SK-N-SH (cell line): ENCODE measurements around the gene DUSP3. TPM values are rescaled to one million over a fixed set of nuclear protein-coding genes. Genes with fewer than 3 reads are reported as not detected.

ENCODE experiments used
- CTCF ChIA-PET: fragments of 300-600, 350-600 bp; formaldehyde crosslinking; extraction: SDS; loops from one replicate; lab custom pipeline; 2021; lab: Yijun Ruan, JAX
- POLR2A ChIA-PET: fragments of 350-600 bp; sonication (Branson Sonifier 250); formaldehyde crosslinking; extraction: SDS; loops from one replicate; lab custom pipeline; 2020; ENCODE audit warnings: antibody characterized with exemption, inconsistent platforms; lab: Yijun Ruan, JAX
- DNase-seq: peaks from one replicate; pipeline ENCODE4 v3.0.0; 2012
- H2AFZ ChIP-seq: fragments of 200-600 bp; sonication (generic); 2 replicates; pipeline ENCODE4 v1.8.1; 2016; ENCODE audit warnings: antibody characterized with exemption, mild to moderate bottlenecking, low read depth
- H3F3A ChIP-seq: fragments of 200-600 bp; sonication (generic); replicated peaks from 2 replicates; pipeline ENCODE3; 2016; ENCODE audit warnings: antibody characterized with exemption, mild to moderate bottlenecking; ENCODE audit not compliant: insufficient read depth
- H3K27ac ChIP-seq, 2 experiments: fragments of 200-500 bp in 1 of 2; fragments of 200-600 bp in 1 of 2; sonication (Bioruptor generic) in 1 of 2; sonication (generic), shearing (Covaris generic) in 1 of 2; 2 replicates each; pipeline versions ENCODE4 v1.5.1 to v1.6.1; 2014 to 2016; ENCODE audit warnings: low read depth in 2 of 2, inconsistent platforms in 1 of 2, low read length in 1 of 2, mild to moderate bottlenecking in 1 of 2, mixed read lengths in 1 of 2
- H3K27me3 ChIP-seq: fragments of 200-600 bp; sonication (generic), shearing (Covaris generic); 2 replicates; pipeline ENCODE4 v1.6.1; 2016; ENCODE audit warnings: mixed run types; ENCODE audit not compliant: insufficient read depth
- H3K36me3 ChIP-seq, 2 experiments: fragments of 200-500 bp in 1 of 2; fragments of 200-600 bp in 1 of 2; sonication (Bioruptor generic) in 1 of 2; sonication (generic) in 1 of 2; replicated peaks in 1 of 2; 2 replicates each; pipeline versions ENCODE3 to v1.5.1; 2014 to 2016; ENCODE audit warnings: low read length in 1 of 2, mild to moderate bottlenecking in 1 of 2; ENCODE audit not compliant: insufficient read depth in 2 of 2, control insufficient read depth in 1 of 2
- H3K4me1 ChIP-seq, 2 experiments: fragments of 200-500 bp in 1 of 2; fragments of 200-600 bp in 1 of 2; sonication (Bioruptor generic) in 1 of 2; sonication (generic), shearing (Covaris generic) in 1 of 2; 2 replicates each; pipeline versions ENCODE4 v1.5.1 to v1.6.1; 2014 to 2016; ENCODE audit warnings: low read depth in 1 of 2, low read length in 1 of 2, mixed run types in 1 of 2; ENCODE audit not compliant: insufficient read depth in 2 of 2, control insufficient read depth in 1 of 2
- H3K4me2 ChIP-seq: fragments of 200-600 bp; sonication (generic), shearing (Covaris generic); 2 replicates; pipeline ENCODE4 v1.6.1; 2017; ENCODE audit warnings: mixed run types
- H3K4me3 ChIP-seq, 2 experiments: fragments of 200-500 bp in 1 of 2; fragments of 200-600 bp in 1 of 2; sonication (Bioruptor generic) in 1 of 2; sonication (generic), shearing (Covaris generic) in 1 of 2; 2 replicates each; pipeline versions ENCODE4 v1.5.1 to v1.8.1; 2014 to 2016; ENCODE audit warnings: low read depth in 2 of 2, inconsistent platforms in 1 of 2, low read length in 1 of 2, mild to moderate bottlenecking in 1 of 2, mixed read lengths in 1 of 2, moderate library complexity in 1 of 2
- H3K79me2 ChIP-seq: fragments of 200-600 bp; sonication (generic); 2 replicates; pipeline ENCODE4 v1.8.1; 2017; ENCODE audit warnings: mild to moderate bottlenecking; ENCODE audit not compliant: insufficient read depth
- H3K9ac ChIP-seq: fragments of 200-600 bp; sonication (generic); 2 replicates; pipeline ENCODE4 v1.6.1; 2017; ENCODE audit warnings: mixed run types
- H3K9me2 ChIP-seq: fragments of 200-600 bp; sonication (generic); 2 replicates; pipeline ENCODE4 v1.6.1; 2017; ENCODE audit warnings: mixed run types
- H3K9me3 ChIP-seq: fragments of 200-600 bp; sonication (generic); 2 replicates; pipeline ENCODE4 v1.6.1; 2017; ENCODE audit warnings: mixed run types, mild to moderate bottlenecking, moderate library complexity
- H4K20me1 ChIP-seq: fragments of 200-600 bp; sonication (generic); 2 replicates; pipeline ENCODE4 v1.6.1; 2017; ENCODE audit warnings: mild to moderate bottlenecking, mixed run types; ENCODE audit not compliant: insufficient read depth
- CHD2 ChIP-seq: fragments of 150-350 bp; IDR thresholded peaks from 2 replicates; pipeline ENCODE4 v1.6.1; 2018; ENCODE audit warnings: low read length; ENCODE audit not compliant: partially characterized antibody
- EP300 ChIP-seq, 2 experiments: IDR thresholded peaks; 2 replicates each; pipeline versions ENCODE4 v1.4.0 to v1.6.1; 2012; ENCODE audit warnings: borderline replicate concordance in 1 of 2, low read depth in 1 of 2, low read length in 1 of 2
- EZH2phosphoT487 ChIP-seq: fragments of 200-600 bp; sonication (generic); IDR thresholded peaks from 2 replicates; pipeline ENCODE4 v1.6.1; 2017; ENCODE audit warnings: low read depth, mixed run types, mild to moderate bottlenecking, antibody characterized with exemption, moderate library complexity, borderline replicate concordance
- MEF2A ChIP-seq: IDR thresholded peaks from 2 replicates; pipeline ENCODE4 v1.4.0; 2012; ENCODE audit warnings: low read depth, borderline replicate concordance
- NFIC ChIP-seq: IDR thresholded peaks from 2 replicates; pipeline ENCODE4 v1.4.0; 2012; ENCODE audit warnings: borderline replicate concordance
- NRF1 ChIP-seq: IDR thresholded peaks from 2 replicates; pipeline ENCODE4 v1.6.1; 2012; ENCODE audit warnings: low read depth, mild to moderate bottlenecking, low read length
- RAD21 ChIP-seq: IDR thresholded peaks from 2 replicates; pipeline ENCODE4 v1.6.1; 2012; ENCODE audit warnings: mild to moderate bottlenecking, low read length
- RFX5 ChIP-seq: IDR thresholded peaks from 2 replicates; pipeline ENCODE4 v1.6.1; 2012; ENCODE audit warnings: mild to moderate bottlenecking, improper control_type of control experiment, low read length
- TAF1 ChIP-seq: IDR thresholded peaks from 2 replicates; pipeline ENCODE4 v1.6.1; 2012; ENCODE audit warnings: low read depth, mild to moderate bottlenecking, low read length, moderate library complexity, borderline replicate concordance
- TCF12 ChIP-seq: IDR thresholded peaks from 2 replicates; pipeline ENCODE4 v1.4.0; 2012
- TEAD4 ChIP-seq: IDR thresholded peaks from 2 replicates; pipeline ENCODE4 v1.4.0; 2012; ENCODE audit warnings: mild to moderate bottlenecking, borderline replicate concordance; ENCODE audit not compliant: insufficient read depth
- whole genome bisulfite sequencing: methylation state at CpG from one replicate; pipeline ENCODE4 v1.1.6; 2017; ENCODE audit warnings: low lambda C conversion rate; 5-methylcytosine and 5-hydroxymethylcytosine counted together
- polyA plus RNA-seq, 3 experiments: library from polyadenylated mRNA; depleted of rRNA; stranded (reverse); fragments of >200 nt; gene quantifications; 2 replicates each; pipeline ENCODE4 v1.2.3, GENCODE V29; 2012
- TF ChIP-seq, protein P1 (sequence below): IDR thresholded peaks from 2 replicates; pipeline ENCODE4 v1.4.0; 2012; ENCODE audit warnings: low read depth
- TF ChIP-seq, protein P2 (sequence below): fragments of 150-350 bp; IDR thresholded peaks from 2 replicates; pipeline ENCODE4 v1.6.1; 2017; ENCODE audit warnings: antibody characterized with exemption, low read length, low read depth, borderline replicate concordance
- TF ChIP-seq, protein P3 (sequence below): IDR thresholded peaks from 2 replicates; pipeline ENCODE4 v1.4.0; 2012; ENCODE audit warnings: low read depth, borderline replicate concordance
- TF ChIP-seq, protein P4 (sequence below): IDR thresholded peaks from 2 replicates; pipeline ENCODE4 v1.6.1; 2012; ENCODE audit warnings: mild to moderate bottlenecking, low read depth, low read length, moderate library complexity
- TF ChIP-seq, protein P5 (sequence below): IDR thresholded peaks from 2 replicates; pipeline ENCODE4 v1.4.0; 2012; ENCODE audit warnings: low read depth, borderline replicate concordance

DUSP3 gene
- polyA plus RNA-seq, 1 of the 3 experiments (the other 2 are of a cell fraction): 31.5 TPM

DNA sequence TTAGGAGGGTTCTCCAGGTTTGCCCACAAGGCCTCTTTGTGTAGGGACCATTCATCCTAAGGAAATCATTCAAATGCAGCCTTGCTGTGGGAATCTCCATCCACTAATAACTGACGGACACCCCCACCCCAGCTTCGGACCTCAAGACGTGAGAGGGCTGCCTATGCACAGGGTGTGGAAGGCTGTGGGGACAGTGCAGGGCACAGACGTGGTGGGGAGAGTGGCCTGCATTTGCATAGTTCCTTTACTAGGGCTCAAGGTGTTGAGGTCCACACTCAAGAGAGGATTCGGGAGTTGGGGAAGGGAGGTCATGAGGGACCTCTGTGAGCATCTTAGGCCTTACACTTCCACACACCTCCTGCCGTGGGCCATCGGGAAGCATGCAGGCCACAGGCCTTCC is 9.8 kb downstream of the DUSP3 start:
- Histone ChIP-seq H3F3A (peaks cover 25% of the 10 kb centered on the region), H3K9ac (no peak overlapping the region), H3K27me3 (no peaks in the 10 kb centered on the region), H2AFZ (no peak overlapping the region), H3K4me2 (no peak overlapping the region), H3K9me3 (no peaks in the 10 kb centered on the region), H3K27ac (no peak overlapping the region), H3K4me1 (no peaks in the 10 kb centered on the region), H3K79me2 (peaks cover 6% of the 10 kb centered on the region; the same call in 1 of the 2 replicates), H3K4me3 (no peak overlapping the region), H4K20me1 (no peaks in the 10 kb centered on the region), H3K36me3 (peaks cover 32 to 50% of the 10 kb centered on the region in 2 experiments), H3K9me2 (no peaks in the 10 kb centered on the region)
- ChIA-PET CTCF (interaction anchor here (0.6 to 3.2 kb wide), 4 partner anchors 9 to 190 kb away, joined by 3 to 19 read pairs (median 3); no protein-coding TSS in a partner anchor), POLR2A (interaction anchor here (1.5 kb wide), 1 partner anchor 77 kb away, joined by 4 read pairs; no protein-coding TSS in a partner anchor)
- 95% methylated on average over 7 of the region's 7 CpGs for WGBS
- TF ChIP-seq, protein P1, sequence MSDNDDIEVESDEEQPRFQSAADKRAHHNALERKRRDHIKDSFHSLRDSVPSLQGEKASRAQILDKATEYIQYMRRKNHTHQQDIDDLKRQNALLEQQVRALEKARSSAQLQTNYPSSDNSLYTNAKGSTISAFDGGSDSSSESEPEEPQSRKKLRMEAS: no peak
- TF ChIP-seq TCF12: no peak
- TF ChIP-seq, protein P2, sequence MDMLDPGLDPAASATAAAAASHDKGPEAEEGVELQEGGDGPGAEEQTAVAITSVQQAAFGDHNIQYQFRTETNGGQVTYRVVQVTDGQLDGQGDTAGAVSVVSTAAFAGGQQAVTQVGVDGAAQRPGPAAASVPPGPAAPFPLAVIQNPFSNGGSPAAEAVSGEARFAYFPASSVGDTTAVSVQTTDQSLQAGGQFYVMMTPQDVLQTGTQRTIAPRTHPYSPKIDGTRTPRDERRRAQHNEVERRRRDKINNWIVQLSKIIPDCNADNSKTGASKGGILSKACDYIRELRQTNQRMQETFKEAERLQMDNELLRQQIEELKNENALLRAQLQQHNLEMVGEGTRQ: no peak
- TF ChIP-seq CHD2: no peak
- DNase-seq: no peak

DNA sequence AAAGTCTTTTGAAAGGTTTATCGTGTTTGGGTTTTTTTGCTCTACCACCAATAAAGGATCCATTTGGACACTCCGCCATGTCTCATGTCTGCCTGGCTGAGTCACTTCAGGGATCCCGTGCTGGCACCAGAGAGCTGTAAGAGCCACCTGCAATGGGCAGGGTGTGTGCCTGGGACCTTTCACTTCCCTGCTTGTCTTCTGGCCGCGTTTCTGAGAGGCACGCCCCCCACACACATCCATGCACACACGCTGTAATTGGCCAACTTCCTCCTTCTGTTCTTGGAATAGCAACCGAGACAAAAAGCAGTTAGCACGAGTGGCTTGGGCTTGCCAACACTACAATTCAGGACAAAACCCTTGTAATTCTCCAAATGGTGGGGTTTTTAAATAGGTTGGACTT is 10.4 kb downstream of the DUSP3 start:
- H3K9ac ChIP-seq: no peak overlapping the region
- ChIA-PET CTCF (interaction anchor here (0.6 to 3.3 kb wide), 7 partner anchors 8 to 191 kb away, joined by 3 to 59 read pairs (median 6); partner anchors contain the start of genes CFAP97D1 and DUSP3), POLR2A (interaction anchor here (1.5 kb wide), 1 partner anchor 78 kb away, joined by 4 read pairs; no protein-coding TSS in a partner anchor)
- 87% methylated on average over 9 of the region's 9 CpGs for WGBS
- no peak for TF ChIP-seq TEAD4
- TF ChIP-seq CHD2: no peak
- no peak for TF ChIP-seq RAD21
- no peak for TF ChIP-seq RFX5
- TF ChIP-seq MEF2A: no peak
- TF ChIP-seq, protein P2: no peak
- no peak for TF ChIP-seq NFIC
- no peak for TF ChIP-seq TCF12
- TF ChIP-seq, protein P3, sequence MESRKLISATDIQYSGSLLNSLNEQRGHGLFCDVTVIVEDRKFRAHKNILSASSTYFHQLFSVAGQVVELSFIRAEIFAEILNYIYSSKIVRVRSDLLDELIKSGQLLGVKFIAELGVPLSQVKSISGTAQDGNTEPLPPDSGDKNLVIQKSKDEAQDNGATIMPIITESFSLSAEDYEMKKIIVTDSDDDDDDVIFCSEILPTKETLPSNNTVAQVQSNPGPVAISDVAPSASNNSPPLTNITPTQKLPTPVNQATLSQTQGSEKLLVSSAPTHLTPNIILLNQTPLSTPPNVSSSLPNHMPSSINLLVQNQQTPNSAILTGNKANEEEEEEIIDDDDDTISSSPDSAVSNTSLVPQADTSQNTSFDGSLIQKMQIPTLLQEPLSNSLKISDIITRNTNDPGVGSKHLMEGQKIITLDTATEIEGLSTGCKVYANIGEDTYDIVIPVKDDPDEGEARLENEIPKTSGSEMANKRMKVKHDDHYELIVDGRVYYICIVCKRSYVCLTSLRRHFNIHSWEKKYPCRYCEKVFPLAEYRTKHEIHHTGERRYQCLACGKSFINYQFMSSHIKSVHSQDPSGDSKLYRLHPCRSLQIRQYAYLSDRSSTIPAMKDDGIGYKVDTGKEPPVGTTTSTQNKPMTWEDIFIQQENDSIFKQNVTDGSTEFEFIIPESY: no peak
- no peak for TF ChIP-seq EZH2phosphoT487
- TF ChIP-seq EP300 (IDR thresholded peaks at IDR 0.05; ENCODE audit: borderline replicate concordance in 1 of 2, low read depth in 1 of 2, low read length in 1 of 2): no peak
- TF ChIP-seq, protein P4, sequence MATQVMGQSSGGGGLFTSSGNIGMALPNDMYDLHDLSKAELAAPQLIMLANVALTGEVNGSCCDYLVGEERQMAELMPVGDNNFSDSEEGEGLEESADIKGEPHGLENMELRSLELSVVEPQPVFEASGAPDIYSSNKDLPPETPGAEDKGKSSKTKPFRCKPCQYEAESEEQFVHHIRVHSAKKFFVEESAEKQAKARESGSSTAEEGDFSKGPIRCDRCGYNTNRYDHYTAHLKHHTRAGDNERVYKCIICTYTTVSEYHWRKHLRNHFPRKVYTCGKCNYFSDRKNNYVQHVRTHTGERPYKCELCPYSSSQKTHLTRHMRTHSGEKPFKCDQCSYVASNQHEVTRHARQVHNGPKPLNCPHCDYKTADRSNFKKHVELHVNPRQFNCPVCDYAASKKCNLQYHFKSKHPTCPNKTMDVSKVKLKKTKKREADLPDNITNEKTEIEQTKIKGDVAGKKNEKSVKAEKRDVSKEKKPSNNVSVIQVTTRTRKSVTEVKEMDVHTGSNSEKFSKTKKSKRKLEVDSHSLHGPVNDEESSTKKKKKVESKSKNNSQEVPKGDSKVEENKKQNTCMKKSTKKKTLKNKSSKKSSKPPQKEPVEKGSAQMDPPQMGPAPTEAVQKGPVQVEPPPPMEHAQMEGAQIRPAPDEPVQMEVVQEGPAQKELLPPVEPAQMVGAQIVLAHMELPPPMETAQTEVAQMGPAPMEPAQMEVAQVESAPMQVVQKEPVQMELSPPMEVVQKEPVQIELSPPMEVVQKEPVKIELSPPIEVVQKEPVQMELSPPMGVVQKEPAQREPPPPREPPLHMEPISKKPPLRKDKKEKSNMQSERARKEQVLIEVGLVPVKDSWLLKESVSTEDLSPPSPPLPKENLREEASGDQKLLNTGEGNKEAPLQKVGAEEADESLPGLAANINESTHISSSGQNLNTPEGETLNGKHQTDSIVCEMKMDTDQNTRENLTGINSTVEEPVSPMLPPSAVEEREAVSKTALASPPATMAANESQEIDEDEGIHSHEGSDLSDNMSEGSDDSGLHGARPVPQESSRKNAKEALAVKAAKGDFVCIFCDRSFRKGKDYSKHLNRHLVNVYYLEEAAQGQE: no peak
- TF ChIP-seq, protein P5, sequence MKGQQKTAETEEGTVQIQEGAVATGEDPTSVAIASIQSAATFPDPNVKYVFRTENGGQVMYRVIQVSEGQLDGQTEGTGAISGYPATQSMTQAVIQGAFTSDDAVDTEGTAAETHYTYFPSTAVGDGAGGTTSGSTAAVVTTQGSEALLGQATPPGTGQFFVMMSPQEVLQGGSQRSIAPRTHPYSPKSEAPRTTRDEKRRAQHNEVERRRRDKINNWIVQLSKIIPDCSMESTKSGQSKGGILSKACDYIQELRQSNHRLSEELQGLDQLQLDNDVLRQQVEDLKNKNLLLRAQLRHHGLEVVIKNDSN: no peak
- no peak for TF ChIP-seq NRF1
- no peak for TF ChIP-seq TAF1
- no peaks in the 10 kb centered on the region for H3K9me3 ChIP-seq
- peaks cover 27 to 48% of the 10 kb centered on the region in 2 experiments for H3K36me3 ChIP-seq
- no peaks in the 10 kb centered on the region for H3K27me3 ChIP-seq
- H3K4me3 ChIP-seq: no peak overlapping the region
- no peaks in the 10 kb centered on the region for H4K20me1 ChIP-seq
- H3K27ac ChIP-seq: no peak overlapping the region
- H3F3A ChIP-seq: peaks cover 25% of the 10 kb centered on the region
- no peak overlapping the region for H3K4me2 ChIP-seq
- H3K4me1 ChIP-seq: no peaks in the 10 kb centered on the region
- no peak for DNase-seq
- no peak overlapping the region for H2AFZ ChIP-seq
- H3K79me2 ChIP-seq: peaks cover 6% of the 10 kb centered on the region; the same call in 1 of the 2 replicates
- H3K9me2 ChIP-seq: no peaks in the 10 kb centered on the region
